Fibroblast of lung (primary cell): ENCODE measurements around the gene SP140. TPM values are rescaled to one million over a fixed set of nuclear protein-coding genes. Genes with fewer than 3 reads are reported as not detected.

Experiments used
- DNase-seq, 2 donors: peaks; one replicate each; pipeline versions ENCODE4 v3.0.0 to v3.0.0-alpha.2; 2010; ENCODE audit warnings: low read depth in 2 of 2
- H2AFZ ChIP-seq: 2 replicates; pipeline ENCODE4 v1.5.1; 2012; ENCODE audit warnings: low read length, control low read depth, inconsistent platforms
- H3K27ac ChIP-seq: 2 replicates; pipeline ENCODE4 v1.5.1; 2011; ENCODE audit warnings: low read length, control low read depth; ENCODE audit not compliant: insufficient read depth
- H3K27me3 ChIP-seq: 2 replicates; pipeline ENCODE4 v1.5.1; 2011; ENCODE audit warnings: mild to moderate bottlenecking, low read length; ENCODE audit not compliant: control insufficient read depth, insufficient read depth
- H3K36me3 ChIP-seq: 2 replicates; pipeline ENCODE4 v1.5.1; 2011; ENCODE audit warnings: low read length; ENCODE audit not compliant: control insufficient read depth, insufficient read depth
- H3K4me1 ChIP-seq: 2 replicates; pipeline ENCODE4 v1.5.1; 2011; ENCODE audit warnings: low read length; ENCODE audit not compliant: control insufficient read depth, insufficient read depth; ENCODE audit errors: extremely low read depth
- H3K4me2 ChIP-seq: 2 replicates; pipeline ENCODE4 v1.5.1; 2011; ENCODE audit warnings: low read length, control low read depth; ENCODE audit not compliant: insufficient read depth; ENCODE audit errors: extremely low read depth
- H3K4me3 ChIP-seq, 4 experiments: fragments of 200-600 bp in 1 of 4; sonication (generic) in 1 of 4; replicated peaks in 1 of 4; 2 replicates each; pipeline ENCODE4 v1.5.1; 2011 to 2016; ENCODE audit warnings: low read length in 4 of 4, low read depth in 3 of 4, mild to moderate bottlenecking in 3 of 4, control low read depth in 2 of 4, inconsistent platforms in 1 of 4, mixed read lengths in 1 of 4; ENCODE audit not compliant: insufficient read depth in 1 of 4; ENCODE audit errors: control extremely low read depth in 1 of 4
- H3K79me2 ChIP-seq: 2 replicates; pipeline ENCODE4 v1.5.1; 2012; ENCODE audit warnings: mild to moderate bottlenecking, low read length, inconsistent platforms; ENCODE audit not compliant: control insufficient read depth, insufficient read depth
- H3K9ac ChIP-seq: 2 replicates; pipeline ENCODE4 v1.5.1; 2011; ENCODE audit warnings: mild to moderate bottlenecking, low read length, control low read depth; ENCODE audit not compliant: insufficient read depth
- H3K9me3 ChIP-seq: 2 replicates; pipeline ENCODE4 v1.5.1; 2012; ENCODE audit warnings: low read depth, low read length; ENCODE audit not compliant: control insufficient read depth, insufficient read depth
- H4K20me1 ChIP-seq: 2 replicates; pipeline ENCODE4 v1.5.1; 2011; ENCODE audit warnings: low read length; ENCODE audit not compliant: control insufficient read depth, insufficient read depth; ENCODE audit errors: extremely low read depth
- EZH2 ChIP-seq: IDR thresholded peaks from 2 replicates; pipeline ENCODE4 v1.5.1; 2012; ENCODE audit warnings: low read length, control low read depth, mild to moderate bottlenecking; ENCODE audit errors: missing control alignments
- polyA plus RNA-seq, 2 donors: library from polyadenylated mRNA; depleted of rRNA in 1 of 2; stranded (reverse) in 1 of 2; unstranded in 1 of 2; fragments of >200 nt; gene quantifications; 2 replicates each; pipeline ENCODE4 v1.2.1, GENCODE V29; 2011 to 2012; ENCODE audit warnings: missing spikeins in 1 of 2
- total RNA-seq: library from RNA; depleted of rRNA; stranded (reverse); fragments of >200 nt; gene quantifications from 2 replicates; pipeline ENCODE4 v1.2.1, GENCODE V29; 2014
- TF ChIP-seq, protein P1 (sequence below), 2 donors: IDR thresholded peaks in 1 of 2; conservative IDR thresholded peaks in 1 of 2; 1 replicate in 1 of 2; 2 replicates in 1 of 2; pipeline ENCODE4 v1.5.1; 2011 to 2012; ENCODE audit warnings: low read length in 2 of 2, control low read depth in 1 of 2, inconsistent platforms in 1 of 2, low read depth in 1 of 2, mild to moderate bottlenecking in 1 of 2

SP140 gene
- total and polyA plus RNA-seq, 2 donors (not counting 1 experiment from before 2014, with no cell fraction given), result 0.17 to 0.33 TPM

GRCh38 chr2:230266638-230267037 lies 41.1 kb downstream of the SP140 start:
- Histone ChIP-seq H3K27me3 (no peaks in the 10 kb centered on the region), H3K36me3 (no peaks in the 10 kb centered on the region), H3K4me3 (no peak overlapping the region), H3K9ac (no peak overlapping the region), H3K9me3 (no peaks in the 10 kb centered on the region), H3K4me2 (no peak overlapping the region), H4K20me1 (no peaks in the 10 kb centered on the region), H2AFZ (no peak overlapping the region), H3K4me1 (no peaks in the 10 kb centered on the region), H3K79me2 (no peaks in the 10 kb centered on the region), H3K27ac (no peak overlapping the region)
- DNase-seq, result no peak
- TF ChIP-seq EZH2, result no peak
- TF ChIP-seq, protein P1, sequence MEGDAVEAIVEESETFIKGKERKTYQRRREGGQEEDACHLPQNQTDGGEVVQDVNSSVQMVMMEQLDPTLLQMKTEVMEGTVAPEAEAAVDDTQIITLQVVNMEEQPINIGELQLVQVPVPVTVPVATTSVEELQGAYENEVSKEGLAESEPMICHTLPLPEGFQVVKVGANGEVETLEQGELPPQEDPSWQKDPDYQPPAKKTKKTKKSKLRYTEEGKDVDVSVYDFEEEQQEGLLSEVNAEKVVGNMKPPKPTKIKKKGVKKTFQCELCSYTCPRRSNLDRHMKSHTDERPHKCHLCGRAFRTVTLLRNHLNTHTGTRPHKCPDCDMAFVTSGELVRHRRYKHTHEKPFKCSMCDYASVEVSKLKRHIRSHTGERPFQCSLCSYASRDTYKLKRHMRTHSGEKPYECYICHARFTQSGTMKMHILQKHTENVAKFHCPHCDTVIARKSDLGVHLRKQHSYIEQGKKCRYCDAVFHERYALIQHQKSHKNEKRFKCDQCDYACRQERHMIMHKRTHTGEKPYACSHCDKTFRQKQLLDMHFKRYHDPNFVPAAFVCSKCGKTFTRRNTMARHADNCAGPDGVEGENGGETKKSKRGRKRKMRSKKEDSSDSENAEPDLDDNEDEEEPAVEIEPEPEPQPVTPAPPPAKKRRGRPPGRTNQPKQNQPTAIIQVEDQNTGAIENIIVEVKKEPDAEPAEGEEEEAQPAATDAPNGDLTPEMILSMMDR (conservative IDR thresholded peaks at IDR 0.05 in 1 of 2, IDR thresholded peaks at IDR 0.05 in 1 of 2; ENCODE audit: low read depth in 1 of 2, low read length in 2 of 2), result no peak

- Histone ChIP-seq H3K4me1 (no peaks in the 10 kb centered on the region), H3K4me2 (no peak overlapping the region), H3K9me3 (no peaks in the 10 kb centered on the region), H2AFZ (no peak overlapping the region), H3K4me3 (no peak overlapping the region), H3K9ac (no peak overlapping the region), H3K27ac (no peak overlapping the region), H3K79me2 (no peaks in the 10 kb centered on the region), H3K36me3 (no peaks in the 10 kb centered on the region), H3K27me3 (no peaks in the 10 kb centered on the region), H4K20me1 (no peaks in the 10 kb centered on the region)
- no peak for TF ChIP-seq EZH2
- TF ChIP-seq, protein P1 (conservative IDR thresholded peaks at IDR 0.05 in 1 of 2, IDR thresholded peaks at IDR 0.05 in 1 of 2; ENCODE audit: low read depth in 1 of 2, low read length in 2 of 2), result no peak
- DNase-seq, result no peak
These were observed 41.5 kb downstream of the SP140 start for GRCh38 chr2:230267059-230267458.

DNA sequence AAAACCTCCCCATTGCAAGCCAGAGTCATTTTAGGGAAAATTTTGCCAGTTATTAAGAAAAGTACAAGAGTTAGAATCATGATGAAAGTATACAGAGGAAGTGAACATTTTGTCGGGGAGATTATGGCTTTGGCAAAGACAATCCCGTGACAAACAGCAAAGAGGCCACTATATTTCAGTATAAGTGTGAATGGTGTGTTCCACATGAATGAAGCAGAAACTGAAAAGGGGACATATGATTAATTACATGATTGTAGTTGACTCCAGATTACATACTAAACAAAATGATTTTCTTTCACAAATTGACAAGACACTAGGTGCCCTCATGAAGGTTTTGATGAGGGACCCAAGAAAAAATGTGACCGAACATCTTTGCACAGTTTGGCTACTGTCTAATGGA lies 42.0 kb downstream of the SP140 start:
- H3K4me3 ChIP-seq, result no peak overlapping the region
- H3K79me2 ChIP-seq, result no peaks in the 10 kb centered on the region
- TF ChIP-seq, protein P1 (conservative IDR thresholded peaks at IDR 0.05 in 1 of 2, IDR thresholded peaks at IDR 0.05 in 1 of 2; ENCODE audit: low read depth in 1 of 2, low read length in 2 of 2), result no peak
- TF ChIP-seq EZH2, result no peak

More for the DNA sequence above, 42.0 kb downstream of the SP140 start:
- H3K9me3 ChIP-seq, result no peaks in the 10 kb centered on the region
- H4K20me1 ChIP-seq, result no peaks in the 10 kb centered on the region
- H3K27me3 ChIP-seq, result no peaks in the 10 kb centered on the region
- no peak for DNase-seq
- no peak overlapping the region for H3K27ac ChIP-seq
- no peaks in the 10 kb centered on the region for H3K36me3 ChIP-seq
- no peak overlapping the region for H3K9ac ChIP-seq
- H3K4me1 ChIP-seq, result no peaks in the 10 kb centered on the region
- H2AFZ ChIP-seq, result no peak overlapping the region
- no peak overlapping the region for H3K4me2 ChIP-seq
